GM12891 (cell line): Measurements from ENCODE around the gene LTBP3.

Source experiments
- DNase-seq: peaks from one replicate; pipeline ENCODE4 v3.0.0; 2011; ENCODE audit warnings: low spot score; ENCODE audit not compliant: insufficient read length
- FAIRE-seq: peaks from 2 replicates; lab custom pipeline; 2011; peaks lifted over from hg19 to GRCh38; lab: Jason Lieb, UNC
- PAX5 ChIP-seq: IDR thresholded peaks from 2 replicates; pipeline ENCODE4 v1.6.1; 2011; ENCODE audit warnings: low read length, moderate library complexity, mild to moderate bottlenecking; ENCODE audit not compliant: insufficient read depth, severe bottlenecking
- POLR2A ChIP-seq: IDR thresholded peaks from 2 replicates; pipeline ENCODE4 v1.6.1; 2011; ENCODE audit warnings: low read depth, low read length, control low read depth
- POLR2AphosphoS5 ChIP-seq: IDR thresholded peaks from 2 replicates; pipeline ENCODE4 v1.6.1; 2011; ENCODE audit warnings: low read depth, low read length, control low read depth
- POU2F2 ChIP-seq: IDR thresholded peaks from 2 replicates; pipeline ENCODE4 v1.6.1; 2011; ENCODE audit warnings: low read depth, mild to moderate bottlenecking, control low read depth, low read length, moderate library complexity
- SPI1 ChIP-seq: IDR thresholded peaks from 2 replicates; pipeline ENCODE4 v1.6.1; 2011; ENCODE audit warnings: low read depth, low read length, control low read depth
- TAF1 ChIP-seq: IDR thresholded peaks from 2 replicates; pipeline ENCODE4 v1.6.1; 2011; ENCODE audit warnings: low read depth, low read length, control low read depth

The LTBP3 gene

DNA sequence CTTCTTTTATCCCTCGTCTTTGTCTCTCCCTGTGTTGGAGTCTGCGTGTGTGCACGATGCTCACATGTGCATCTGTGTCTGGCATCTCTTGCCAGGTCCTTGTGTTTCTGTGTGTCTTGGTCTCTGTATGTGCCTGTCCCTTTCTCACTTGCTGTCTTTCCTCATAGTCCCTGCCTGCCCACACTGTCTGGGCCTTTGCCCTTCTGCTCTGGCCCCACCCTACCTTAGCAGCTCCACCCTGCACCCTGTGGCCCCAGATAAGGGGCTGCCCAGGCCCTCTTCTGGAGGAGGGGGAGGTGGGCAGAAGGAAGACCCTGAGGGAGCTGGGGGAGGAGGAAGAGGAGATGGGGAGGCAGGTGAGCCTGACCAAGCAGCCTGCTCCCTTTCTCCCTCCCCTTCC is 20.5 kb upstream of the LTBP3 start:
- TF ChIP-seq POLR2AphosphoS5 (no peak), PAX5 (no peak), SPI1 (no peak), POU2F2 (no peak)
- FAIRE-seq (no peak), DNase-seq (no peak)

DNA sequence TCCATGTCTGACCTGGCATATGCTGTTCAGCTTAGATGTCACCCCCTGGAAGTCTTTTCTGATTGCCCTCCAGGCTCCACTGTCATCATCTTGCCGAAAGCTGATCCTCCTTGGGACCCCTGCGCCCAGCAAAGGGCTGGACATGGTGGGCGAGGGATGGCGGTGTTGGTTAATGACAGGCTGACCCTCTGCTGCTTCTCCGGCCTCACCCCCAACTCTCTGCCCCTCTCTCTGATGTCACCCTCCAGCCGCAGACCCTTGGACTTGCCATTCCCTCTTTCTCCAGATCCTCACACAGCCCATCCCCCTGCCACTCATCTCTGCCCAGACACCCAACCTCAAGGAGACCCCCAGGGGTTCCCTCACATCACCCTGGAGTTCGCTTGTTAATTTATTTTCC is 20.0 kb upstream of the LTBP3 start:
- DNase-seq (no peak), FAIRE-seq (no peak)
- TF ChIP-seq POLR2A: no peak
- TF ChIP-seq TAF1: no peak
- no peak for TF ChIP-seq POLR2AphosphoS5
- TF ChIP-seq PAX5: no peak

DNA sequence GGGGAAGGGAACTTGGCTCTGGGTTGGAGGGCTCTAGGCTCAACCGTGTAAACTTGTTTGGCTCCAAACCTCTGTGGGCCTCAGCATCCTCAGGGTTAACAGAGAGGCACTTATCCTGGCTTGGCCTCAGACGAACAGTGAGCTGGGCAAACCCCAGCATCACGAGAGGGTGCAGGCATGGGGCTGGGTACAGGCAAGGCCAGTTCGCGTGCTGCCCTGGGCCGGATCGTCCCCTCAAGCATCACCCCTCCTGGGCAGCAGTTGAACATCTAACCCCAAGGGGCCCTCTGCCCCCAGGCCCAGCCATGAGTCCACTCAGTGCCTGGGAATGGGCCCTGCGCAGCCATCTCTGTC is 19.6 kb upstream of the LTBP3 start:
- FAIRE-seq (no peak), DNase-seq (no peak)
- no peak for TF ChIP-seq TAF1
- TF ChIP-seq POLR2A: no peak
- TF ChIP-seq POU2F2: no peak
- TF ChIP-seq POLR2AphosphoS5: no peak
- TF ChIP-seq SPI1: no peak
- TF ChIP-seq PAX5: no peak

DNA sequence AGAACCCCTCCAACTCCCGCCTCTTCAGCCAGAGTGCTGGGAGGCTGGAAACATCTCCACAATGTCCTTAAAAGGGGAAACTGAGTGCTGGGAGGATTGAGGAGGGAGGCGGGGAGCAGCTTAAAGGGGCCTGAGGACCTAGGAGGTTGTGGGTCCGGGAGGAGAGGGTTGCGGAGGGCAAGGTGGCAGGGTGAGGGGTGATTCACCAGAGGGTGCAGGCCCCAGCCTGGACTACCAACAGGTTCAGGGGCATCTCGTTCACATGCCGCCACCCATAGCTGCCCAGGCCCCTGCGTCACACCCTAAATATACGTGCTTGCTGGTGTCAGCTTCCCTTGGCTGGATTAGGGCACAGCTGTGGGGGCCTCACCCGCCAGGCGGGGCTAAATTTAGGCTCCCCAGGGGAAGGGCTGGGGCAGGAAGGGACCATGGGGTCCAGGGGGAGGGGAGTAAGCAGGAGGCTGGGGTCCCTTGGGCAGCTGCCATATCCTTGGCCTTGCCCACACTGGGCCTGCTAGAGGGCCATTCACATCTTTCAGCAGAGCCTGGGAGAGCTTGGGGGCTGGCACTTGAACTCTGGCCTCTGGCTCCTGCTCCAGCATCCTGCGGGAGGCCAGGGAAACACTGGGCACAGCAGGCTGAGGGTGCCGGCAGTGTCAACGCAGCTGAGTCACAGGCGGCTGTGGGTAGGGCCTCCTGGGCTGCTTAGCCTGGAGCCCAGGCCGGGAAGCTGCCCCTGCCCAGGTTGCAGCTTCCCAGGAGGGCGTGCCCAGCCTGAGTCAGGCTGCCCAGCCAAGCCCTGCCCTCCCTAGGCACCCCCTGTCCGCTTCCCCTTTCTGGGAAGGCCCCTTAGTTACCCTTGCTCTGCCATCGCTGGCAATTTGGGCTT is 19.0 kb upstream of the LTBP3 start:
- DNase-seq (no peak), FAIRE-seq (peak; percentile 76)

DNA sequence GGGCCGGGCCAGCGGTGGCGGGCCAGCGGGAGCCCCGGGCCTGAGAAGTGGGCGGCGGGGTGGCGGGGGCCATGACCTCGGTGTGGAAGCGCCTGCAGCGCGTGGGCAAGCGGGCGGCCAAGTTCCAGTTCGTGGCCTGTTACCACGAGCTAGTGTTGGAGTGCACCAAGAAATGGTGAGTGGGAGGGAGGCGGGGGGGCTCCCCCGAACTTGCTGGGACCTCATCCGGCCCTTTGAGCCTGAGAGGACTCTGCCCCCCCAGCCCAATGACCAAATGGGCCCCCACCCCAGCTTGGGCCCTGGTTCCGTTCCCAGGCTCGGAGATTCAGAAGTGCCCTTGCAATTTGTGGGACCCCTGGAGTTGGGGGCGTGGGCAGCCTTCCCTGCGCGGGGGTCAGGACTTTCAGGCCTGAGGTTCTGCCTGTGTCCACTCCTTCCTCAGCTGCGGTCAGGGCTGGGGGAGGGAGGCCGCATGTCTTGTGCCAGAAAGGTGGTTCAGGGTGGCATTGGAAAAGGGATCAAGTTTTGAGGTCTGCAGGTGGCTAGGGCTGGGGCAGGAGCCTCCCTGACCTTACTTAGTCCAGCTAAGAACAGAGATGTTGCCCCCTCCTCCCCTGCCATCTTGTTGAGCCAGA is 18.2 kb upstream of the LTBP3 start:
- DNase-seq: no peak
- TF ChIP-seq POU2F2: no peak
- TF ChIP-seq TAF1: no peak
- TF ChIP-seq POLR2A: 0 out of 2 replicates have a peak, but pooled peaks have one; percentile 5
- no peak for TF ChIP-seq POLR2AphosphoS5
- no peak for TF ChIP-seq SPI1
- TF ChIP-seq PAX5: no peak
- FAIRE-seq: peak; percentile 16

More for the DNA sequence above, 19.0 kb upstream of the LTBP3 start:
- TF ChIP-seq POU2F2: no peak
- TF ChIP-seq PAX5: no peak
- no peak for TF ChIP-seq TAF1
- peak; percentile 19; the same call in 1 of the 2 replicates for TF ChIP-seq POLR2AphosphoS5
- peak; percentile 68 for TF ChIP-seq SPI1

DNA sequence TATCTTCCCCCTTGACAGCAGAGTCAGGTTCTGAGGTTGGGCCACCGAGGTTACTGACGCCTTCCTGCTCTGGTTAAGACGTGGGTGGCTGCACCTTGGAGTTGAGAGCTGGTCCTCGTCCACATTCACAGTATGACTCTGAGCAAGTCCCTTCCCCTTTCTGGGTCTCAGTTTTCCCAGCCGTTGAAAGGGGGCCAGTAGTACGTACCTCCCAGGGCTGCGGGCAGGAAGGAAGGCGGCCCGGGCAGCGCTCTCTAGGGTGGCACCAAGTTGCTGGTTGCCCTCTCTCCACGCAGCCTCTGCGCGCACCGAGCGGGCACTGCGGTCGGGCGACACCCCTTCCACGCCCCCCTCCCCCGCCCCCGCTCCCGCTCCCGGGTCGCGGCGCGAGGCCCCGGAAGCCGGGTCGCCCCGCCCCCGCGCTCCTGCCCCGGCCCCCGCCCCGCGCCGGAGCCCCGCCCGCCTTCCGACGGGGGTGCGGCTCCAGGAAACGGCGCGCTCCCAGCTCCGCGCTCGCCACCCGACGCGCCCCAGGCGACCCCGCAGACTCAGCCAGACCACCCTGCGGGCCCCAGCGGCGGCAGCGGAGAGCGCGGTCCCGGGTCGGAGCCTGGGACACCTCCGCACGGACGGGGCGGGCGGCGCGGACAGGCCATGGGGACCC is 17.5 kb upstream of the LTBP3 start, which contains the start of gene EHBP1L1:
Gene EHBP1L1, plus strand, starts transcription at position 486 of the 664 bp plus-strand sequence. CDS start 250 bp downstream, outside the sequence.
- FAIRE-seq (peak; percentile 93), DNase-seq (peak; percentile 92)
- peak; percentile 51; the same call in 1 of the 2 replicates for TF ChIP-seq TAF1
- TF ChIP-seq PAX5: no peak
- peak; percentile 69; the same call in 1 of the 2 replicates for TF ChIP-seq POU2F2
- peak; percentile 6; the same call in 1 of the 2 replicates for TF ChIP-seq POLR2A
- no peak for TF ChIP-seq POLR2AphosphoS5
- TF ChIP-seq SPI1: peak; percentile 89

DNA sequence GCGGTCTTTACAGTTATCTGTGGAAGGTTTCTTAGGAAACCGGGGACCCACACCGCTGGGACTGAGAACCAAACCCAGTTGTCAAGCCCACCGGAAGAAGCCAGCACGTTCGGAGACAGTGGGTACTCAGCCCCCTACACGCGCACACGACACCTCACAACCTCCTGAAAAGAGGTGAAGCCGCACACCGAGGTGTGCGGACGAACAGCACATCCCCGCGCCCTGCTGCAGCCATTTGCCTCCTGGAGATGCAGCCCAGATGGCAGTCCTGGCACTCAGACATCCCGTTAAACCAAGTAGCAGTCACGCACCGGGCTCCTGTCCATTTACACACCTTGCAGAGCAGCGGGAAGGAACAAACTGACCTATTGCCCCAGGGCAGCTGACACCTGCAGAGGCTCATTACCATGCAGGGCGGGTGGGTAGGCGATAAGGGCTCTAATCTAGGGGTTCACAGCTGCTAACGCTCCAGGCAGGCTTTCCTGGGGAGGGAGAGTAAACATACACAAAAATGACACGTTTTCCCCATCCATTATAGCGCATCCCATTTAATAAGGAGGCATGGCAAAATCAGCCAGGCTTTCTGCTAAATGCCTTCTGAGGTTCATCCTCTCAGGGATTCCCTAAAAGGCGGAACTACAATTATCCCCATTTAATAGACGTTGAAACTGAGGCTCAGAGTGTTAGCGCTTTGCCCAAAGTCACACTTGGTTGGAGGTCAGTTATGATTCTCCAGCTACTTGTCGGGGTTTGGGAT is 16.8 kb upstream of the LTBP3 start:
- DNase-seq (no peak), FAIRE-seq (peak; percentile 47)
- TF ChIP-seq SPI1 (no peak), POU2F2 (peak; percentile 9; the same call in 1 of the 2 replicates)

DNA sequence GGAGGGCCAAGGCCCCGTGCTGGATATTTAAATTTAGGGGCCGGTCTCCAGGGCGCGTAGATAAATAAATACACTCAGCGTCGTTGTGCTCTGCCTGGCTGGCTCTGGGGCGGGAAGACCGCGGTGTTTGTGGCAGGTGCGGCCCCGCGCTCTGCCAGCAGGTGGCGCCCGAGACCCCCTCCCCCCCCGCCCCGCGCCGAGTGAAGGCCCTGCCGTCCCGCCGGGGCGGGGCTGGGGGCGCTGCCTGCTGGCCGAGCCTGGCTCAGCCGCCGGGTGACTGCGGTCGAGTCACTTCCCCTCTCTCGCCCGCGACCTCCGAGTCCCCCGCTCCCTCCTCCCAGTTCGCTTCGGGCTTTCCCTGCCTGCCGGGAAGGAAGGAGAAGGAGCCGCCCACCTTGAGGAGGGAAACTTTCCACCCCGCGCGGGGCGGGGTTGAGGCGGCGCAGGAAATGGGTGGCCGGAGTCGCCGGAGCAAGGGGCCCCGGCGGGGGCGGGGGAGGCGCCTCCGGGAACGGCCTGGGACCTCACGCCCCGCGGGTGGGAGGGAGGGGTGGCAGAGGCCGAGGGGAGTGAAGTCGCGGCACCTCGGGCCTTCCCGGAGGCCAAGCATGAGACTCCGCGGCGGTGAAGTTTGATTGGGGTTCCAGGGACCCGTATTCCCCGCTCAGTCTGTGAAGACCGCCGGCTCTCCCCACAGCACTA is 16.1 kb upstream of the LTBP3 start:
- FAIRE-seq (peak; percentile 89), DNase-seq (peak; percentile 96)
- peak; percentile 90 for TF ChIP-seq SPI1
- TF ChIP-seq POLR2A: no peak
- no peak for TF ChIP-seq POU2F2
- TF ChIP-seq PAX5: no peak

DNA sequence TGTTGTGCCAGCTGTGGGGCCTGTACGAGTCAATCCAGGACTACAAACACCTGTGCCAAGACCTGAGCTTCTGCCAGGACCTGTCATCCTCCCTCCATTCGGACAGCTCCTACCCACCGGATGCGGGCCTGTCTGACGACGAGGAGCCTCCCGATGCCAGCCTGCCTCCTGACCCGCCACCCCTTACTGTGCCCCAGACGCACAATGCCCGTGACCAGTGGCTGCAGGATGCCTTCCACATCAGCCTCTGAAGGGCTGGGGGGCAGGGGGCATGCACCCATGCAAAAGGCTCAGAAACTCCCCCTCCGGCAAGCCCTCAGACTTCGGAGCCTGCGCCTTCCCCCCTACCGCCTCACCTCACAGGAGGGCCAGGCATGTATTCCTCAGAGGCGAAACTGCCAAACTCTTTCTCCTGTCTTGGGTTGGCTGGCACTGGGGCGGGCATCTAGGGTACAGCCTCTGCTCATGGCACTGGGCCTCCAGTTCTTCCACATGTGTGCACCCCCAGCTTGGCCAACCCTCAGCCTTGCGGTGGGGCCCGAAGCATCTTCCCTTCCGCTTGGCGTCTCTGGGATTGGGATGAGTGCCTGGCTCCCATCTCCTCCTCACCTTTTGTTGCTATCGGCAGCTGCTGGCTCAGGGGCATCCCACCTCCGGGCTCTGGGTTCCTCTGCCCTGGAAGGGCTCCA is 15.4 kb upstream of the LTBP3 start:
- TF ChIP-seq POLR2AphosphoS5 (no peak), PAX5 (no peak), SPI1 (no peak), POLR2A (no peak), POU2F2 (no peak)
- no peak for FAIRE-seq
- no peak for DNase-seq
